Mesodermal cell (in vitro differentiated cells): ENCODE measurements around the gene SMIM28.
"Not testable (repeated sequence)": the region's sequence is repeated elsewhere in the genome, so short reads cannot be mapped to it uniquely, and the experiment has no call there.

Source experiments
- H3K27ac ChIP-seq: 2 replicates; pipeline ENCODE4 v1.7.0; 2013; ENCODE audit warnings: mild to moderate bottlenecking, low read depth, low read length, moderate library complexity; ENCODE audit not compliant: severe bottlenecking
- H3K36me3 ChIP-seq: 2 replicates; pipeline ENCODE4 v1.7.1; 2013; ENCODE audit warnings: mild to moderate bottlenecking, low read length, moderate library complexity; ENCODE audit not compliant: control insufficient read depth, insufficient read depth
- H3K4me1 ChIP-seq: one replicate; pipeline ENCODE4 v1.7.1; 2013; ENCODE audit warnings: mild to moderate bottlenecking, low read length; ENCODE audit not compliant: insufficient read depth, control insufficient read depth, poor library complexity, severe bottlenecking
- H3K4me3 ChIP-seq: 2 replicates; pipeline ENCODE4 v1.7.0; 2013; ENCODE audit warnings: low read length, control low read depth, mild to moderate bottlenecking; ENCODE audit not compliant: insufficient read depth, poor library complexity, severe bottlenecking; ENCODE audit errors: extremely low read depth
- H3K9me3 ChIP-seq: 2 replicates; pipeline ENCODE4 v1.7.1; 2013; ENCODE audit warnings: mild to moderate bottlenecking, low read length, moderate library complexity; ENCODE audit not compliant: control insufficient read depth
- WGBS, 2 experiments: methylation state at CpG; one replicate each; pipeline ENCODE4 v1.1.5; 2013; ENCODE audit warnings: missing lambda C conversion rate in 2 of 2; ENCODE audit not compliant: insufficient coverage in 2 of 2; 5-methylcytosine and 5-hydroxymethylcytosine counted together

Gene SMIM28

GRCh38 chr6:138421089-138421488, 43.4 kb downstream of the SMIM28 start:
- H3K4me1 ChIP-seq = no peaks in the 10 kb centered on the region
- H3K9me3 ChIP-seq = no peaks in the 10 kb centered on the region
- H3K36me3 ChIP-seq = peaks cover 28% of the 10 kb centered on the region
- H3K4me3 ChIP-seq = no peak overlapping the region
- no peak overlapping the region for H3K27ac ChIP-seq
- WGBS, 2 experiments = 70 to 82% methylated on average over 3 to 4 of the region's 6 CpGs

DNA sequence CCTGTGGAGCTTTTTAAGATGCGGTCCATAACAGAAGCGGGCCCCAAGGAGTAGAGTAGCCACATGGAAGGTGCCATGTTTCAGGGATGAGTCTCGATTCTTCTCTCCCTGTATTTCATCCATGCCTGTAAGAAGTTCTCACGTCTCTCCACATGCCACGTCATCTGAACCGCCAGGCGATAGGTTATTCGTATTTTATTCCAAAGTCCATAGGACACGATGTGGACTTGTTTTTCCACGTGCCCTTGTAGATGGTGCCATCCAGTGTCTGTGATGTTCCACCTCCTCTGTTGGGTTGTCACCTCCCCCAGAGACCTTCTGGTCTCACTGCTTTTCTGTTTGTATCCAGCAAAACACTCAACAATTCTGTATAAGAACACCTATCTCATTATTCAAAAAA, 43.9 kb downstream of the SMIM28 start:
- 91 to 97% methylated on average over 10 of the region's 10 CpGs for WGBS, 2 experiments
- Histone ChIP-seq H3K4me3 (no peak overlapping the region), H3K9me3 (no peaks in the 10 kb centered on the region), H3K36me3 (peaks cover 33% of the 10 kb centered on the region), H3K4me1 (no peaks in the 10 kb centered on the region), H3K27ac (no peak overlapping the region)

DNA sequence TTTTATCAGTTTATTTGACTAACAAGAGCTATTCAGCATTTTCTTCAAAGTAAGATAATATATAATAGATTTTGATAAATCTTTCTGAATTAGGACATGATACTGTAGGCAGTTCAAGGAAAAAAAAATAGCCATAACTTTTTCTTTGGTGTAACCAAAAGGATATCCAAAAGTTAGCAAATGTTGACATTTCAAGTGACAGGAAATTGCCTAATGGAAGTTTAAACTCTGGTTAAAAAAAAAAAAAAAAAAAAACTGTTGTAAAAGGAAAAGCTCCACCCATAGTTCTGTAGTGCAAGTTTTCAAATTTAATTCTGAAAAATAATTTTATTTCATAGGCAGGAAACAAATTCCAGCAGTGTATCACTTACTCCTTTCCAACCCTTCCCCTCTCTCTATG, 45.2 kb downstream of the SMIM28 start:
- Histone ChIP-seq H3K4me1 (no peaks in the 10 kb centered on the region), H3K4me3 (no peak overlapping the region), H3K27ac (no peak overlapping the region), H3K9me3 (no peaks in the 10 kb centered on the region), H3K36me3 (peaks cover 35% of the 10 kb centered on the region)

GRCh38 chr6:138424004-138424904, 46.5 kb downstream of the SMIM28 start:
- H3K4me3 ChIP-seq = no peak overlapping the region
- H3K27ac ChIP-seq = no peak overlapping the region
- peaks cover 35% of the 10 kb centered on the region for H3K36me3 ChIP-seq
- no peaks in the 10 kb centered on the region for H3K4me1 ChIP-seq
- WGBS, 2 experiments = 93 to 96% methylated on average over 42 to 44 of the region's 48 CpGs
- H3K9me3 ChIP-seq = no peaks in the 10 kb centered on the region

- H3K4me3 ChIP-seq, H3K9me3 ChIP-seq, H3K4me1 ChIP-seq, H3K27ac ChIP-seq: not testable (repeated sequence)
- WGBS, 2 experiments = 85 to 92% methylated on average over 4 to 5 of the region's 7 CpGs
- H3K36me3 ChIP-seq = peaks cover 32% of the 10 kb centered on the region
Observed at GRCh38 chr6:138425256-138425655, 47.6 kb downstream of the SMIM28 start.

- 97 to 100% methylated on average over 1 to 3 of the region's 5 CpGs for WGBS, 2 experiments
- Histone ChIP-seq H3K4me1 (no peaks in the 10 kb centered on the region), H3K9me3 (no peaks in the 10 kb centered on the region), H3K4me3 (no peak overlapping the region), H3K36me3 (peaks cover 30% of the 10 kb centered on the region), H3K27ac (no peak overlapping the region)
Observed at GRCh38 chr6:138426500-138427123, 48.9 kb downstream of the SMIM28 start.

DNA sequence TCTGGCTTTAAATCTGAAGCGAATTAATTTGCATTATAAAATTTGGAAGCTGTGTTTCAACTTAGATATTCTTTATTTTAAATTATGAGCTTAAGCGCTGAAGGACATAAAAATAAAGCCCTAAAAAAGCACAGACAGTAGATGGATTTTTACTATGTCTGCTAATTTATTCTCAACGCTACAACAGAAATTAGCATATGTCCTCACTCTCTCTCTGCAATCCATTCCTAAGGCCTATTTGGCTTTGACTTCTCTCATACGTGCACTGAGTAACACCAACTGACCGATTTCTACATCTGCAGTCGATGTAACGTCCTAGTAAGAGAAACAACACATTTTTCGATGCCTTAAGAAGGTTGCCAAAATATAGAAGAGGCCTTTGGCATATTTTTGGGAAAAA, 50.0 kb downstream of the SMIM28 start:
- H3K36me3 ChIP-seq = peaks cover 39% of the 10 kb centered on the region
- no peaks in the 10 kb centered on the region for H3K4me1 ChIP-seq
- 93 to 94% methylated on average over 5 of the region's 8 CpGs for WGBS, 2 experiments
- H3K9me3 ChIP-seq = no peaks in the 10 kb centered on the region
- no peak overlapping the region for H3K27ac ChIP-seq
- H3K4me3 ChIP-seq = no peak overlapping the region

- Histone ChIP-seq H3K4me3 (no peak overlapping the region), H3K9me3 (no peaks in the 10 kb centered on the region), H3K36me3 (peaks cover 39% of the 10 kb centered on the region), H3K4me1 (no peaks in the 10 kb centered on the region), H3K27ac (no peak overlapping the region)
- WGBS, 2 experiments = 70 to 98% methylated on average over 3 to 5 of the region's 8 CpGs
Observed at GRCh38 chr6:138428944-138429598, 51.4 kb downstream of the SMIM28 start.

- no peak overlapping the region for H3K27ac ChIP-seq
- peaks cover 34% of the 10 kb centered on the region for H3K36me3 ChIP-seq
- H3K9me3 ChIP-seq = no peaks in the 10 kb centered on the region
- no peak overlapping the region for H3K4me3 ChIP-seq
- H3K4me1 ChIP-seq = no peaks in the 10 kb centered on the region
- WGBS, 2 experiments = 84 to 92% methylated on average over 7 to 12 of the region's 12 CpGs
Observed at GRCh38 chr6:138429761-138430160, 52.1 kb downstream of the SMIM28 start.

DNA sequence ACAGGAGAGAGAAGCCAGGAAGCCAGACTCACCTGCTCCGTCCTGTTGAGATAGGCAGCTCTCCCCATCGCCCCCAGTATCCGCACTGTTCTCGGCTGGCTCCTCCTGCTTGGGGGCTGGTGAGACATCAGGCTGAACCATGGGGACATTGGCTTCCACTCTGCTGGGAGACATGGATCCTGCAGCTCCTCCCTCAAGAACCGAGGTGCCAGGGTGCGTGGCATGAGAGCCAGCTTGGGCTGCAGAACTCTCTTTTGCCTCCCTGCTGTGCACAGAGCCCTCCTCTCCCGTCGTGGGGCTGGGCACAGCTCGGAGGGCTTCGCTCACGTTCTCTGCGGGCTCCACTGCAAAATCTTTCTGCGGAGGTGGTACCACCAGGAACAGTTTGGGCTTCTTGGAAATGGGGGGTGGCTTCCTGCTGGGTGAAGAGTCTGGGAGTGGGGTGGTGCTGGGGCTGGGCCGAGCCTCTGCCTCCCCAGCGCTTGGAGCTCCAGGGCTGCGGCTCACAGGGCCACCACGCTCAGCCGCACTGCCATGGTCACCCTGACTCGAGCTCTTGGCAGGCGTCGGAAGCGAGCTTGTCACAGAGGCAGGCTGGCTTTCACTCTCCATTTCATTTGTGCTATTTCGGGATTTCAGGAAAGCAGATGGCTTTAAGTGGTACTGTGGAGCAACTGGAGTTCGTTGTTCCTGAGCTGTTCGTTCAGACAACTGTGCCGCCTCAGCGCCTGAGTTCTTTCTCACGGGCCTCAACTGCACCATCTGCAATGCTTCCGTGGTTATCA, 52.8 kb downstream of the SMIM28 start:
- peaks cover 32% of the 10 kb centered on the region for H3K36me3 ChIP-seq
- no peaks in the 10 kb centered on the region for H3K4me1 ChIP-seq
- no peak overlapping the region for H3K4me3 ChIP-seq
- 93 to 94% methylated on average over 21 to 26 of the region's 29 CpGs for WGBS, 2 experiments
- no peaks in the 10 kb centered on the region for H3K9me3 ChIP-seq
- no peak overlapping the region for H3K27ac ChIP-seq
